ENCODE measurements around the gene RETREG1.
"Not testable (repeated sequence)": the region's sequence is repeated elsewhere in the genome, so short reads cannot be mapped to it uniquely, and the experiment has no call there.

The RETREG1 gene

GRCh38 chr5:16616536-16617273, at the start of gene RETREG1:
RETREG1 (minus strand) TSS chr5:16616997; CDS start chr5:16616971, 26 bp downstream.
- peak; percentile 14 for DNase-seq

- no peak for DNase-seq
Measured at GRCh38 chr5:16666130-16666882, 49.5 kb upstream of the RETREG1 start.

GRCh38 chr5:16665601-16666000, 48.8 kb upstream of the RETREG1 start:
- no peak for DNase-seq

- no peak for DNase-seq
Measured at GRCh38 chr5:16664368-16664767, 47.6 kb upstream of the RETREG1 start.

- DNase-seq = no peak
Measured at GRCh38 chr5:16663840-16664239, 47.0 kb upstream of the RETREG1 start.

- DNase-seq = no peak
Measured at GRCh38 chr5:16661713-16662112, 44.9 kb upstream of the RETREG1 start.

- no peak for DNase-seq
Measured at GRCh38 chr5:16660982-16661381, 44.2 kb upstream of the RETREG1 start.

GRCh38 chr5:16659536-16659935, 42.7 kb upstream of the RETREG1 start:
- DNase-seq = no peak

GRCh38 chr5:16656561-16657191, 39.9 kb upstream of the RETREG1 start:
- DNase-seq = no peak

GRCh38 chr5:16654647-16655334, 38.0 kb upstream of the RETREG1 start:
- no peak for DNase-seq

- not testable (repeated sequence) for DNase-seq
Measured at GRCh38 chr5:16648739-16649138, 31.9 kb upstream of the RETREG1 start.

GRCh38 chr5:16644301-16644889, 27.6 kb upstream of the RETREG1 start:
- DNase-seq = no peak

GRCh38 chr5:16642867-16643266, 26.1 kb upstream of the RETREG1 start:
- no peak for DNase-seq

GRCh38 chr5:16639206-16639605, 22.4 kb upstream of the RETREG1 start:
- DNase-seq = no peak

- no peak for DNase-seq
Measured at GRCh38 chr5:16628376-16628775, 11.6 kb upstream of the RETREG1 start.

- DNase-seq = peak; percentile 51
Measured at GRCh38 chr5:16626696-16627264, 10.0 kb upstream of the RETREG1 start.

- DNase-seq = no peak
Measured at GRCh38 chr5:16625096-16625495, 8.3 kb upstream of the RETREG1 start.

GRCh38 chr5:16619136-16619535, 2.3 kb upstream of the RETREG1 start:
- DNase-seq = no peak

GRCh38 chr5:16618138-16618897, 1.5 kb upstream of the RETREG1 start:
- DNase-seq = no peak

GRCh38 chr5:16617274-16617968, 624 bp upstream of the RETREG1 start:
- DNase-seq = no peak
